Stimulated activated CD8-positive, alpha-beta memory T cell treated with anti-CD3 and anti-CD28 coated beads, Interleukin-2, amount 100 ng/mL, for 1 hour (primary cell): Measurements from ENCODE around the gene FRY.

ENCODE experiments used
- DNase-seq, 2 donors: peaks; one replicate each; pipeline ENCODE4 v3.0.0-alpha.2; 2020; ENCODE audit warnings: low read depth in 2 of 2

The FRY gene

GRCh38 chr13:32309312-32310133 lies 277.9 kb downstream of the FRY start:
- no peak for DNase-seq

- DNase-seq: no peak
These were observed 278.6 kb downstream of the FRY start for GRCh38 chr13:32310134-32310706.

- no peak for DNase-seq
These were observed 279.8 kb downstream of the FRY start for GRCh38 chr13:32311188-32311897.

- DNase-seq: peak; percentile 24 to 48
These were observed 283.0 kb downstream of the FRY start for GRCh38 chr13:32314271-32315237.

GRCh38 chr13:32315238-32316027 lies 283.9 kb downstream of the FRY start, which contains the start of the genes BRCA2 and ZAR1L:
BRCA2 (plus strand) TSS chr13:32315508; CDS start chr13:32316461, 953 bp downstream.
ZAR1L (minus strand) TSS chr13:32315363; CDS start chr13:32311925, 3,438 bp downstream.
- peak; percentile 74 to 77 for DNase-seq

GRCh38 chr13:32316028-32316339 lies 284.4 kb downstream of the FRY start:
- DNase-seq: no peak

- no peak for DNase-seq
These were observed 284.9 kb downstream of the FRY start for GRCh38 chr13:32316501-32316900.

GRCh38 chr13:32317716-32318465 lies 286.3 kb downstream of the FRY start:
- no peak for DNase-seq

GRCh38 chr13:32320528-32320927 lies 289.0 kb downstream of the FRY start:
- DNase-seq: no peak

GRCh38 chr13:32323912-32324311 lies 292.3 kb downstream of the FRY start:
- no peak for DNase-seq

GRCh38 chr13:32330441-32330840 lies 298.9 kb downstream of the FRY start:
- DNase-seq: no peak

GRCh38 chr13:32334671-32335070 lies 303.1 kb downstream of the FRY start:
- no peak for DNase-seq

GRCh38 chr13:32340914-32341313 lies 309.3 kb downstream of the FRY start:
- DNase-seq: no peak

- no peak for DNase-seq
These were observed 316.1 kb downstream of the FRY start for GRCh38 chr13:32347651-32348050.
